GM23248 (cell line): ENCODE data around the gene SORT1. TPM values are rescaled to one million over a fixed set of nuclear protein-coding genes. Genes with fewer than 3 reads are reported as not detected.

Source experiments
- DNase-seq: peaks from one replicate; pipeline ENCODE4 v3.0.0-alpha.2; 2015
- H2AFZ ChIP-seq: fragments of 200-600 bp; sonication (generic); 2 replicates; pipeline ENCODE4 v1.6.1; 2016; ENCODE audit warnings: antibody characterized with exemption
- H3F3A ChIP-seq: fragments of 200-600 bp; sonication (generic); 2 replicates; pipeline ENCODE4 v1.6.1; 2016; ENCODE audit warnings: mild to moderate bottlenecking, antibody characterized with exemption, mixed run types; ENCODE audit not compliant: insufficient read depth
- H3K27ac ChIP-seq: fragments of 200-600 bp; sonication (generic); 2 replicates; pipeline ENCODE4 v1.5.1; 2016; ENCODE audit warnings: mild to moderate bottlenecking
- H3K27me3 ChIP-seq: fragments of 200-600 bp; sonication (generic); replicated peaks from 2 replicates; pipeline ENCODE4 v1.6.1; 2016; ENCODE audit warnings: mild to moderate bottlenecking; ENCODE audit not compliant: insufficient read depth
- H3K36me3 ChIP-seq: fragments of 200-600 bp; sonication (generic); 2 replicates; pipeline ENCODE4 v1.6.1; 2016; ENCODE audit warnings: low read depth, mild to moderate bottlenecking
- H3K4me1 ChIP-seq: fragments of 200-600 bp; sonication (generic); 2 replicates; pipeline ENCODE4 v1.6.1; 2016; ENCODE audit warnings: mild to moderate bottlenecking; ENCODE audit not compliant: insufficient read depth
- H3K4me2 ChIP-seq: fragments of 200-600 bp; sonication (generic); one replicate; pipeline ENCODE4 v1.6.1; 2016; ENCODE audit warnings: mild to moderate bottlenecking; ENCODE audit not compliant: unreplicated experiment
- H3K4me3 ChIP-seq: fragments of 200-600 bp; sonication (generic); 2 replicates; pipeline ENCODE4 v1.5.1; 2016; ENCODE audit warnings: mild to moderate bottlenecking
- H3K79me2 ChIP-seq: fragments of 200-600 bp; sonication (generic); 2 replicates; pipeline ENCODE4 v1.6.1; 2016; ENCODE audit warnings: mild to moderate bottlenecking; ENCODE audit not compliant: insufficient read depth
- H3K9ac ChIP-seq: fragments of 200-600 bp; sonication (generic); 2 replicates; pipeline ENCODE4 v1.6.1; 2016; ENCODE audit warnings: mild to moderate bottlenecking
- H3K9me2 ChIP-seq: fragments of 200-600 bp; sonication (generic); 2 replicates; pipeline ENCODE4 v1.6.1; 2016; ENCODE audit warnings: mixed run types, mild to moderate bottlenecking, moderate library complexity; ENCODE audit not compliant: insufficient read depth
- H3K9me3 ChIP-seq: fragments of 200-600 bp; sonication (generic); one replicate; pipeline ENCODE4 v1.6.1; 2017; ENCODE audit warnings: low read depth
- H4K20me1 ChIP-seq: fragments of 200-600 bp; sonication (generic); 2 replicates; pipeline ENCODE4 v1.6.0; 2016; ENCODE audit not compliant: insufficient read depth
- EZH2 ChIP-seq: fragments of 200-600 bp; sonication (generic); IDR thresholded peaks from 2 replicates; pipeline ENCODE4 v1.6.1; 2018; ENCODE audit warnings: antibody characterized with exemption, mild to moderate bottlenecking; ENCODE audit not compliant: insufficient read depth, poor library complexity, severe bottlenecking
- EZH2phosphoT487 ChIP-seq: fragments of 200-600 bp; sonication (generic); IDR thresholded peaks from 2 replicates; pipeline ENCODE4 v1.6.1; 2018; ENCODE audit warnings: antibody characterized with exemption, moderate library complexity, mild to moderate bottlenecking, low read depth; ENCODE audit not compliant: insufficient read depth
- WGBS, 2 experiments: methylation state at CpG; one replicate each; pipeline ENCODE4 v1.1.6; 2015 to 2017; ENCODE audit warnings: low lambda C conversion rate in 2 of 2, low coverage in 1 of 2; ENCODE audit errors: missing lambda C conversion rate in 2 of 2; 5-methylcytosine and 5-hydroxymethylcytosine counted together
- in situ Hi-C: fragments of 300-500 bp; cut with MboI; formaldehyde crosslinking; loops from 2 replicates; pipeline ENCODE4 v1.15.0; 2020
- polyA plus RNA-seq: library from polyadenylated mRNA; unstranded; fragments of >200 nt; fragmentation: Nextera tagmentation; extraction: Ambion mirVana; gene quantifications from 2 replicates; pipeline ENCODE4 v1.2.1, GENCODE V29; 2016
- total RNA-seq: library from RNA; depleted of rRNA; stranded (reverse); fragments of >200 nt; shearing (Covaris generic); gene quantifications from 2 replicates; pipeline ENCODE4 v1.2.3, GENCODE V29; 2014

SORT1 gene
- total and polyA plus RNA-seq, 2 experiments from 2014 or later, result 7.1 to 8.4 TPM

DNA sequence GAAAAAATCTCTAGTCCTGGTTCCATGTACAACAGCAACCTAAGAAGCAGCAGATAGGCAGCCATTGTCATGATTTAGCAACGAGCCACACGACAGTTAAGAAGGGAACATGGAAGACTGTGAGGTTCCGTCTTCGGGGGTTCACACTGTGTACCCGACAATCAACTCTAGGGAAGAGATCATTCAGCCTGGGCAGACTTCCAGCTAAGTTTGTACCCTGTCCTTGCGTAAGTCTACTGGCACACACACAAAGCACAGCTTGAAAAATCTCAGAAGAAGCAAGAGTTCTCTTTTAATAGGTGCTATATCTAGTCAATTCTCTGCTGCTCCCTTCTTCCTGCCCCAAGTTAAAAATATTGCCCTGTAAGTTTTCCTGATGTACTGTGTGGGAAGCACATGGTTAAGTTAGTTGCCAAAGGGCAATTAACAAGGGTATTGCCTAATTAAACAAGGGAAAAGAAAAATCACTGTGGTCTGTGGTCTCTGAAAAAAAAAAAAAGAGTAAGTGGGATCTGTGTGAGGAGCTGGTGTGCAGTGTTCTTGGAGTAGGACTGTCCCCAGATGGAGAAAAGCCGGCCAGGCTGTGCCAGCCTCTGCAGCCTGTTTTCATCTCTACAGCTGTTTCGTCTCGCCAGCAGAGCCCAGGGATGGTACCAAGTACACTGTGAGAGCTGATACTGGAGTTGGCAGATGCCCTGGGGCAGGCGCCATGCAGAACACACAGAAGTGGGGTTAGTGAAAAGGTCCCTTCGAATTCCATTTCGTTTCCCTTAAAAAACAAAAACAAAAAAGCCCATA lies 84.5 kb downstream of the SORT1 start:
- H3K79me2 ChIP-seq, result no peaks in the 10 kb centered on the region
- no peaks in the 10 kb centered on the region for H3K36me3 ChIP-seq
- in situ Hi-C loops, result no loop called here
- no peak overlapping the region for H3K27ac ChIP-seq
- no peaks in the 10 kb centered on the region for H3K4me1 ChIP-seq
- no peaks in the 10 kb centered on the region for H3K9me3 ChIP-seq
- TF ChIP-seq EZH2 (no peak), EZH2phosphoT487 (no peak)
- no peaks in the 10 kb centered on the region for H3F3A ChIP-seq
- no peaks in the 10 kb centered on the region for H3K9me2 ChIP-seq
- no peaks in the 10 kb centered on the region for H4K20me1 ChIP-seq
- DNase-seq, result no peak
- H3K9ac ChIP-seq, result no peak overlapping the region
- H3K27me3 ChIP-seq, result no peaks in the 10 kb centered on the region
- H2AFZ ChIP-seq, result no peak overlapping the region
- no peak overlapping the region for H3K4me2 ChIP-seq
- H3K4me3 ChIP-seq, result no peak overlapping the region
- WGBS, 2 experiments, result 63 to 66% methylated on average over 12 of the region's 12 CpGs

DNA sequence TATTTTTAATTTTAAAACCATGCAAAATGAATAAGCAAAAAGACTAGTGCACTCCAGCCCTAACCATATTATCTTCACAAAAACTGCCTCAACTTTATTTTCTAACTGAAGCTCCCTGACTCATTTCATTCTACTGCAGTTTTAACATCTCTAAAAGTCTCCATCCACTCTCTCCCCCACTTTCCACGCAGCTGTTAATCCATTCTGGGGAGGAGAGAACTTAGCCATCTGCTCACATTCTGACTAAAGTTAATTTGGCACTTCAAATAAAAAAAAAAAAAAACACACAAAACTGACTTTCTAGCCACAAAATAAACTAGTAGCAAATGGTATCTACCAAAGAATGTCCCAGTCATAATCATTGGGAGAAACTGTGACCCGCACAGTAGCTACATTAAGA lies 85.5 kb downstream of the SORT1 start:
- Histone ChIP-seq H3K4me2 (no peak overlapping the region), H3K4me3 (no peak overlapping the region), H3K79me2 (no peaks in the 10 kb centered on the region), H3K4me1 (no peaks in the 10 kb centered on the region), H3K9ac (no peak overlapping the region), H4K20me1 (no peaks in the 10 kb centered on the region), H3F3A (no peaks in the 10 kb centered on the region), H3K9me3 (no peaks in the 10 kb centered on the region), H3K9me2 (no peaks in the 10 kb centered on the region), H3K27ac (no peak overlapping the region), H3K27me3 (no peaks in the 10 kb centered on the region), H3K36me3 (no peaks in the 10 kb centered on the region), H2AFZ (no peak overlapping the region)
- 94 to 100% methylated on average over 2 of the region's 2 CpGs for WGBS, 2 experiments
- TF ChIP-seq EZH2phosphoT487, result no peak
- no peak for TF ChIP-seq EZH2
- DNase-seq, result no peak
- in situ Hi-C loops, result no loop called here

DNA sequence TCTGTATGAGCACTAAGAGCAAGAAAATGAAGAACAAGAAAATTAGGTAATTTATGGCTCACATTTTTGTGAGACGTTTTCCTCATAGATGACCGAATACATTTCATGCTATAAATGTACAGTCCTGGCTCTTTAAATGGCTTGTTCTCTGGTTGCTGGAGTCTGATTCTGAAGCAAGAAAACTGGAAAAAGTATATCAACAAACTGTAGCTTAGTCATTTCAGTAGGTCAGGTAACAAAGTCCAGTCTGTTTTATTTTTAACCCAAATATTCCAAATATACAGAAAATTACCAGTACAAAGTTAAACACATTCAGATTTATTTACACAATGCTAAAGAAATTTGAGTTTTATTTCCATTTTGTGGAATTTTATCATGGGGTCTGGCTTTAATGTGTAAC lies 88.4 kb downstream of the SORT1 start:
- Histone ChIP-seq H3K4me2 (no peak overlapping the region), H3K27ac (no peak overlapping the region), H2AFZ (no peak overlapping the region), H3K79me2 (no peaks in the 10 kb centered on the region), H3K9me2 (no peaks in the 10 kb centered on the region), H3K27me3 (no peaks in the 10 kb centered on the region), H3K36me3 (no peaks in the 10 kb centered on the region), H3K4me3 (no peak overlapping the region), H3K4me1 (no peaks in the 10 kb centered on the region), H4K20me1 (no peaks in the 10 kb centered on the region), H3K9ac (no peak overlapping the region), H3F3A (no peaks in the 10 kb centered on the region), H3K9me3 (no peaks in the 10 kb centered on the region)
- TF ChIP-seq EZH2phosphoT487, result no peak
- no peak for TF ChIP-seq EZH2
- WGBS, 2 experiments, result 87 to 91% methylated on average over 2 of the region's 2 CpGs
- DNase-seq, result no peak
- in situ Hi-C loops, result no loop called here

DNA sequence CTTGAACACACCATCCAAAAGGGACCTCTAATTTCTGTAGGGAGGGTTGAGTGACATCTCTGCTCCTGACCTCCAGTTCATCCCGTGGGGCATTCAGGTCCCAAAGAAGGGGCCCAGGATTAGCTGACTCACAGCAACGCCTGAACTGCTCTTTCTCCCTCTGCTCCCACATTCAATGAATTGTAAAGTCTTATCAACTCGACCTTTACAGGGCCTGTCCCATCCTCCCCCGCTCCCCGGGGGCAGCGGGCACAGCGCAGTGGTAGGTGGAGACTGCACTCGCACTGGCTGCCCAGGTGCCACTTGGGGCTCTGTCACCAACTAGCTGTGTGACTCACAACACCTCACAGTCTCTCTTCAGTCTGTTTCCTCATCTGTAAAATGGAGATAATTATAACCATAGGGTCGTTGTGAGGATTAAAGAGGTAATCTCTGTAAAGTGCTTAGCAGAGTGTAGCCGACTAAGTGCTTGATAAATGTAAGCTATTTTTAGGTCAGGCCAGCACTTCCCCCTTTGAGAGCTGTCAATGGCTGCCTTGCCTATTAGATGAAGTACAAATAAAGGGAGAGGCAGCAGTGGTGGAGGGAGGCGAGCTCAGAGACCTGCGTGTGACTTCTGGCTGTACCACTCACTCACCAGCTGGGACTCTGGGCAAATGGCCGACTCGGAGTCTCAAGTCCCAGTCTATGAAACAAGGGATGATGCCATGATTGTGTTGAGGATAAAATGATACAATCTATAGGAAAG lies 90.3 kb downstream of the SORT1 start:
- Histone ChIP-seq H4K20me1 (no peaks in the 10 kb centered on the region), H3K27me3 (no peaks in the 10 kb centered on the region), H3K9me3 (no peaks in the 10 kb centered on the region), H3K27ac (no peak overlapping the region), H3F3A (no peaks in the 10 kb centered on the region), H3K79me2 (no peaks in the 10 kb centered on the region), H3K4me2 (no peak overlapping the region), H3K9me2 (no peaks in the 10 kb centered on the region), H3K36me3 (no peaks in the 10 kb centered on the region), H2AFZ (no peak overlapping the region), H3K4me1 (no peaks in the 10 kb centered on the region), H3K4me3 (no peak overlapping the region), H3K9ac (no peak overlapping the region)
- in situ Hi-C loops, result no loop called here
- DNase-seq, result no peak
- TF ChIP-seq EZH2 (no peak), EZH2phosphoT487 (no peak)
- 75 to 77% methylated on average over 14 of the region's 14 CpGs for WGBS, 2 experiments
